ENCODE results near the gene TRO.

The TRO gene, protein sequence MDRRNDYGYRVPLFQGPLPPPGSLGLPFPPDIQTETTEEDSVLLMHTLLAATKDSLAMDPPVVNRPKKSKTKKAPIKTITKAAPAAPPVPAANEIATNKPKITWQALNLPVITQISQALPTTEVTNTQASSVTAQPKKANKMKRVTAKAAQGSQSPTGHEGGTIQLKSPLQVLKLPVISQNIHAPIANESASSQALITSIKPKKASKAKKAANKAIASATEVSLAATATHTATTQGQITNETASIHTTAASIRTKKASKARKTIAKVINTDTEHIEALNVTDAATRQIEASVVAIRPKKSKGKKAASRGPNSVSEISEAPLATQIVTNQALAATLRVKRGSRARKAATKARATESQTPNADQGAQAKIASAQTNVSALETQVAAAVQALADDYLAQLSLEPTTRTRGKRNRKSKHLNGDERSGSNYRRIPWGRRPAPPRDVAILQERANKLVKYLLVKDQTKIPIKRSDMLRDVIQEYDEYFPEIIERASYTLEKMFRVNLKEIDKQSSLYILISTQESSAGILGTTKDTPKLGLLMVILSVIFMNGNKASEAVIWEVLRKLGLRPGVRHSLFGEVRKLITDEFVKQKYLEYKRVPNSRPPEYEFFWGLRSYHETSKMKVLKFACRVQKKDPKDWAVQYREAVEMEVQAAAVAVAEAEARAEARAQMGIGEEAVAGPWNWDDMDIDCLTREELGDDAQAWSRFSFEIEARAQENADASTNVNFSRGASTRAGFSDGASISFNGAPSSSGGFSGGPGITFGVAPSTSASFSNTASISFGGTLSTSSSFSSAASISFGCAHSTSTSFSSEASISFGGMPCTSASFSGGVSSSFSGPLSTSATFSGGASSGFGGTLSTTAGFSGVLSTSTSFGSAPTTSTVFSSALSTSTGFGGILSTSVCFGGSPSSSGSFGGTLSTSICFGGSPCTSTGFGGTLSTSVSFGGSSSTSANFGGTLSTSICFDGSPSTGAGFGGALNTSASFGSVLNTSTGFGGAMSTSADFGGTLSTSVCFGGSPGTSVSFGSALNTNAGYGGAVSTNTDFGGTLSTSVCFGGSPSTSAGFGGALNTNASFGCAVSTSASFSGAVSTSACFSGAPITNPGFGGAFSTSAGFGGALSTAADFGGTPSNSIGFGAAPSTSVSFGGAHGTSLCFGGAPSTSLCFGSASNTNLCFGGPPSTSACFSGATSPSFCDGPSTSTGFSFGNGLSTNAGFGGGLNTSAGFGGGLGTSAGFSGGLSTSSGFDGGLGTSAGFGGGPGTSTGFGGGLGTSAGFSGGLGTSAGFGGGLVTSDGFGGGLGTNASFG (N-terminal part only)

DNA sequence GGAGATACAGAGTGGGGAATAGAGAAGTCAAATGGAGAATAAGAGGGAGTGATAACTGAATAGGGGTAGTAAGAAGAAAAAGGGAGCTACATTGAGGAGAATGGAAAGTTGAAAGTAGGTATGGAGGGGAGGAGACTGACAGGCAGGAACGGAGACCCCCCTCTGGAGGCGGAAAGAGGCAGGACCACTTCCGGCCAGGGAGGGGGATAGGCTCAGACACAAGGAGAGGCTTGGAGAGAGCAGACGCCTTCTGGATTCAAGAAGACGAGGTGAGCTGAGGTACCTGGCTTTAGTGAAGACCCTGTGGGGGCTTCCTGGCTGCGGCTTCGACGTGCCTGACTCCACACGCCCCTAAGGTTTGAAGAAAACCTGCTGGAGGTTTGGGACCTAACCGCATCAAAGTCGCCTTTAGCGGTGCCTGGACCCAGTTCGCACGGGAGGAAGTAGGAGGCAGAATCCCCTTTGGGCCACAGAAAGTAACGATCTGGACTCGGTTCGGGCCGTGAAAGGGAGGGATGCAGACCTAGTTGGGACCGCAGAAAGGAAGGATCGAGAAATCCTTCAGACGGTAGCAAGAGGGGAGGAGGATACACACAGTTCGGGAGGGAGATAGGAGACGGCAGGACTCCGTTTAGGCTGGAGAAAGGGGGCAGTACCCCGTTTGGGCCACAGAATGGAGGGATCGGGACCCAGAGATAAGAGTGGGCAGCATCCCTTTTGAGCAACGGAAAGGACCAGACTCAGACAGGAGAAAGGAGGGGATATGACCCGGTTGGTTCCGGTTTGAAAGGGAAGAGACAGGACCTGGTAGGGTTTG, at the start of gene TRO:
TSS of gene TRO (plus strand) at position 215 of the 817 bp plus-strand sequence. CDS start 1,423 bp downstream, outside the sequence.
- peak; percentile 8 for DNase-seq

DNA sequence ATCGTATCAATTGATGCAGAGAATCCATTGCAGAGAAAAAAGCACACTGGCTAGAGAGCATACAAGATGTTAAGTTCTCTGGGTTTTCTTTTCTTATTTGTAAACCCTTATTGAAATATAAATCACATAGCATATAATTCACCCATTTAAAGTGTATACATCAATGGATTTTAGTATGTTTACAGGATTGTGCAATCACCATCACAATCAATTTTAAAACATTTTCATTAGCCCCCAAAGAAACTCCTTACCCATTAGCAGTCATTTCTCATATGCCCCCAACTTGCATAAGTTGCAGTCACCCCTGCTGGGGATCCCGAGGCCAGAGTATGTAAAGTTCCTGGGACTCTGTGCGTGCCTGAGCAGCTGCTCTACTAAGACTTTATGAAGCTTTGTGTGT, 34.9 kb upstream of the TRO start:
- DNase-seq = no peak

DNA sequence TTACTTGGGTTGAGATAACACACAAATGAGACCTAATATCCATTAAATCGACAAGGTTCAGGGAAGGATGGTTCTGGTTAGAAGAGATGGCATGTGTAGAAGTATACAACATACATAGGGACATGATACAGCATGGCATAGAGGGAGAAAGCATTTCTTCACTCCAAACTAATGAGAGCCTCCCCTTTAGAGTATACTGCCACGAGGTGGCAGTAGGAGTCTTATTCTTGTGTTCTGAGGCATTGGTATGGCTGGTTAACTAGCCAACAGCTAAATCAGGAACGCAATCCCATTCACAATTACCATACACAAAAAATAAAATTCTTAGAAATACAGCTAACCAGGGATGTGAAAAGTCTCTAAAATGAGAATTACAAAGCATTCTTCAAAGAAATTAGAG, 29.1 kb upstream of the TRO start:
- no peak for DNase-seq

DNA sequence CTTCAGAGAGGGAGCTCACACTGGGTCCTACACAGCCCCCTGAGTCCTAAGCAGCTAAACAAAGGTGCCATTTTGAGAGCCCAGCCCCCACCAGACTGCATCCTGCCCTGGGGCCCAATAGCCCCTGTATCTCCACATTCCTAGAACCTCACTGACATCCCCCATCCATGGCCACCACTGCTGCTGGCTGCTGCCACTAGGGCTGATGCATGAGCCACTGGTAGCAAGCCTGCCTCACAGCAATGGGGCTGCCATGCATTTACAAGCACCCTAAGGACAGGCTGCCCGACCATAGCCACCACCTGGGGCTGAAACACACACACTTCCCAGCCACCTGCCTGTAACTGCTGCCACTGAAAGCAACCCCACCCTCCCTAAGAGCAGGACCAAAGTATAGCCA, 26.5 kb upstream of the TRO start:
- no peak for DNase-seq

DNA sequence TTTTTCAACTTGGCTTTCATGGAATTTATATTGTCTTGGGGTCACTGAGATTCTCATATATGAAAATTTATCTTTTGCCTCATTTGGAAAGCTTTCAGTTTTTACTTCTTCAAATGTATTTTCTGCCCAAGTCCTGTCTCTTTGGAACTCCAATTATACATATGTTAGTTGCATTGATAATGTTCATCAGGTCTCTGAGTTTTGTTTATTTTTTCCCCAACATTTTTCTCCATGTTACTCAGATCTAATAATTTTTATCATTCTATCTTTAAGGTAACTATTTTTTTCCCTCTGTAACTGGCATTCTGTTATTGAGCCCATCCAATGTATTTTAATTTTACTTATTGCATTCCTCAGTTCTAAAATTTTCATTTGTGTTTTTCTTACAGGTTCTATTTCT, 10.7 kb upstream of the TRO start:
- DNase-seq = no peak

DNA sequence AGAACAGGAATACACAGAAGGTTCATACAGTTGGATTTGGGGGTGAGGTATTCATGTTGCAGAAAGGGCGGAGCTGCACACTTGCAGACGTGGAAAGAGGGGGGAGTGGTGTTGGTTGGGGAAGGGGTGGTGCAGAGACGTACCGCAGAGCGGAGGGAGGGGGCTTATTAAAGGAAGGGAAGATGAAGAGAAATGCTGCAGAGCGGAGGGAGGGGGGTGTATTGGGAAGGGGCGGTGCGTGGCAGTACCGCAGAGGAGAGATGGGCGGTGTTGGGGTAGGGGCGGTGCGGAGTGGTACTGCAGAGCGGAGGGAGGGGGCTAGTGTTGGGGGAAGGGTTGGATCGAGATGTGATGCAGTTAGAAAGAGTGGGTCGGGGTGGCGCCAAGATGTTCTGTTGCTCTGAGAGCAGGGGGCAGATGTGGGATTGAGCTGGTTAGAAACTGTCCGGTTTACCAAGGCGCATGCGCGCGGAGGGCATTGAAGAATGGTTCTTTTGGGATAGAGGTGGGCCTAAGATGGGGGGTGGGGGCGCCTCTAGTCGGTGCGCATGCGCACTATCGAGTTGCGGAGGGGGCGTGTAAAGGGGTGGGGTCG, 900 bp downstream of the TRO start:
- peak; percentile 23 for DNase-seq

DNA sequence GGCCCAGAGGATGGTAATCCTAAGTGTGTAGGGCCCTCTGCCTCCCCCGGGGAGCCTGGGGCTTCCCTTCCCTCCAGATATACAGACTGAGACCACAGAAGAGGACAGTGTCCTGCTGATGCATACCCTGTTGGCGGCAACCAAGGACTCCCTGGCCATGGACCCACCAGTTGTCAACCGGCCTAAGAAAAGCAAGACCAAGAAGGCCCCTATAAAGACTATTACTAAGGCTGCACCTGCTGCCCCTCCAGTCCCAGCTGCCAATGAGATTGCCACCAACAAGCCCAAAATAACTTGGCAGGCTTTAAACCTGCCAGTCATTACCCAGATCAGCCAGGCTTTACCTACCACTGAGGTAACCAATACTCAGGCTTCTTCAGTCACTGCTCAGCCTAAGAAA, 1.9 kb downstream of the TRO start:
- DNase-seq = no peak

DNA sequence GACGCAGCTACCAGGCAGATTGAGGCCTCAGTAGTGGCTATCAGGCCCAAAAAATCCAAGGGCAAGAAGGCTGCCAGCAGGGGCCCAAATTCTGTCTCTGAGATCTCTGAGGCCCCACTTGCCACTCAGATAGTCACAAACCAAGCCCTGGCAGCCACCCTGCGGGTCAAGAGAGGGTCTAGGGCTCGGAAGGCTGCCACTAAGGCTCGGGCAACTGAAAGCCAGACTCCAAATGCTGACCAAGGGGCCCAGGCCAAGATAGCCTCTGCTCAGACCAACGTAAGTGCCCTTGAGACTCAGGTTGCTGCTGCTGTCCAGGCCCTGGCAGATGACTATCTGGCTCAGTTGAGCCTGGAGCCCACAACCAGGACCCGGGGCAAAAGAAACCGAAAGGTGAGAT, 2.8 kb downstream of the TRO start:
- no peak for DNase-seq

DNA sequence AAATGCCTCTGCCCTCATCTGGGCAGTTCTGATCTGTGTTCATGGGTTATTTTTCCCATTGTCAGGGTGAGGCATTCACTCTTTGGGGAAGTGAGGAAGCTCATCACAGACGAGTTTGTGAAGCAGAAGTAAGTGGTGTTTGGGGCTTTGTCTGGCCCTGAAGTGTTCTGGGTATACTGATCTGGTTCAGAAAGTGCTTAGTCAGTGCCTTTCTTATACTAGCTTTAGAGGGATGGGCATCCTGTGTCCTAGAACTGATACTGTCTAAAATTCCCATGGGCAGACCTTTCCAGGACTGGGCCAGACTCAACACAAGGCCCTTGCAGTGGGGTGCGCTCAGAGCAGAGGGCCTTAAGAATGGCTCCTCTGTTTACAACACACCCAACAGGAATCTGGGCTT, 6.4 kb downstream of the TRO start:
- no peak for DNase-seq

DNA sequence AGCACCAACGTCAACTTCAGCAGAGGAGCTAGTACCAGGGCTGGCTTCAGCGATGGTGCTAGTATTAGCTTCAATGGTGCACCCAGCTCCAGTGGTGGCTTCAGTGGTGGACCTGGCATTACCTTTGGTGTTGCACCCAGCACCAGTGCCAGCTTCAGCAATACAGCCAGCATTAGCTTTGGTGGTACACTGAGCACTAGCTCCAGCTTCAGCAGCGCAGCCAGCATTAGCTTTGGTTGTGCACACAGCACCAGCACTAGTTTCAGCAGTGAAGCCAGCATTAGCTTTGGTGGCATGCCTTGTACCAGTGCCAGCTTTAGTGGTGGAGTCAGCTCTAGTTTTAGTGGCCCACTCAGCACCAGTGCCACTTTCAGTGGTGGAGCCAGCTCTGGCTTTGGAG, 8.3 kb downstream of the TRO start:
- DNase-seq = no peak

DNA sequence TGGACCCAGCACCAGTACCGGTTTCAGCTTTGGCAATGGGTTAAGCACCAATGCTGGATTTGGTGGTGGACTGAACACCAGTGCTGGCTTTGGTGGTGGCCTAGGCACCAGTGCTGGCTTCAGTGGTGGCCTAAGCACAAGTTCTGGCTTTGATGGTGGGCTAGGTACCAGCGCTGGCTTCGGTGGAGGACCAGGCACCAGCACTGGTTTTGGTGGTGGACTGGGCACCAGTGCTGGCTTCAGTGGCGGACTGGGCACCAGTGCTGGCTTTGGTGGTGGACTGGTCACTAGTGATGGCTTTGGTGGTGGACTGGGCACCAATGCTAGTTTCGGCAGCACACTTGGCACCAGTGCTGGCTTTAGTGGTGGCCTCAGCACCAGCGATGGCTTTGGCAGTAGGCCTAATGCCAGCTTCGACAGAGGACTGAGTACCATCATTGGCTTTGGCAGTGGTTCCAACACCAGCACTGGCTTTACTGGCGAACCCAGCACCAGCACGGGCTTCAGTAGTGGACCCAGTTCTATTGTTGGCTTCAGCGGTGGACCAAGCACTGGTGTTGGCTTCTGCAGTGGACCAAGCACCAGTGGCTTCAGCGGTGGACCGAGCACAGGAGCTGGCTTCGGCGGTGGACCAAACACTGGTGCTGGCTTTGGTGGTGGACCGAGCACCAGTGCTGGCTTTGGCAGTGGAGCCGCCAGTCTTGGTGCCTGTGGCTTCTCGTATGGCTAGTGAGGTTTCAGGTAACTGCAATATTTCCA, 9.8 kb downstream of the TRO start:
- no peak for DNase-seq

DNA sequence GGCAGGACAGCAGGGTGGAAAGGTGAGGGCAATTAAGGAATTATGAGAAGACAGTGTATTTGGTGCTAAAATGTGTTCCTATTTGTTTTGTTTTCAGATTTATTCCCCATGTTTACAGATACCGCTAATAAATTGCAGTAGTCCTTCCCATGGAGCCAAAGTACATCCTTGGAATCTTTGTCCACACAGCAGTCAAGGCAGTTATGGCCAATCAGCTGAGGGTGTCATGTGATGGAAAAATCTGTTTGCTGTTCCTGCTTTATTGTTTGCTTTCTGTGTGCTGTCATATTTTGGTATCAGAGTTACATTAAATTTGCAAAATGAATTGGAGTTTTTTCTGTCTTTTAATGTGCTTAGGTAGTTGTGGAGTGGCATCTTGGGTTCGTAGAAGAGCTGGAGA, 10.5 kb downstream of the TRO start:
- no peak for DNase-seq

DNA sequence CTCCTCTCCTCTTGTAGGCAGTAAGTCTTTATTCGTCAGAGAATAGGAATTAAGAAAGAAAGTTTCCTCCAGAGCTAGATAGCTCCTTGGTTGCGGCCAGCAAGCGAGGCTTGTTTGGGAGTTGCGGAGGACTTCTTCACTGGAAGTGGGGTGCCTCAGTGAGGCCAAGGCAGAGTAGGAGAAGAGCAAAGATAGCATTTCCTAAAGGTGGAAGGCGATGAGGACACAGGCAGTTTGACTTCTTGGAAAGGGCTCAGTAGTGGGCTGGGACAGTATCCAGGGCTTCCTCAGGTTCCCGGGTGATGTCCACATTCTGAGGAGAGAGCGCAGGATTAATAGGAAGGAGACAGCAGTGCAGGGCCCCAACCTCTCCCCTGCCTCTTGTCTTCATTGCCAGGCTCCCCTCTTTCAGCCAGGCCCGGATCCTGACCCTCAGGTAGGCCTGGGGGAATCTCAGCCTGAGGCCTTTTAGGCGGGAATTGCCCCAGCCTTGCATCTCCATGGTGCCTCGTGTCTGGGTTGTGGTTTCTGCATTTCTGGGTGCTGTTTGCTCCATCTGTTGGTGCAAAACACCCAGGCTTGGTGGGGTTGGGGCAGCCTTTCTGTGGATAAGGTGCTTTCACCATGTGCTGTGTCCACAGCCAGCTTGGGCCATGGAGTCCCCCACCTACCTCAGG, 12.7 kb downstream of the TRO start:
- DNase-seq = no peak

DNA sequence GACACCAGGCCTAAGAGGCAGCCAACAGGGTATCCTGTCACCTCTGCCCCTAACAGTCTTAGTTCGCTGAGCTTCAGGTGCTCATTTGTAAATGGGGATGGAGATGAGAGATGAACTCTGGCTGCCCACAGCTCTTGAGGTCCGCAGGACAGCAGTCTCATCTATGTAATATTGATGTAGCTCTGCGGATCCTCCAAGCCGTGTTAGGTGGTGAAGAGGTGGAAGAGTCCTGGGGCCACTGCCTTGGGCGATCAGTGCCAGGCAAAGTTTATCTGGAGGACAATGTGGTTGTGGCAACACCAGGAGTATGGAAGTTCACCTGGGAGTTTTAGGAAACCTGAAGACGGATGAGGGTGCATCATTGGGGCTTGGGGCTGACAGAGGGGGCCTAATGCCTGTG, 13.4 kb downstream of the TRO start:
- no peak for DNase-seq

DNA sequence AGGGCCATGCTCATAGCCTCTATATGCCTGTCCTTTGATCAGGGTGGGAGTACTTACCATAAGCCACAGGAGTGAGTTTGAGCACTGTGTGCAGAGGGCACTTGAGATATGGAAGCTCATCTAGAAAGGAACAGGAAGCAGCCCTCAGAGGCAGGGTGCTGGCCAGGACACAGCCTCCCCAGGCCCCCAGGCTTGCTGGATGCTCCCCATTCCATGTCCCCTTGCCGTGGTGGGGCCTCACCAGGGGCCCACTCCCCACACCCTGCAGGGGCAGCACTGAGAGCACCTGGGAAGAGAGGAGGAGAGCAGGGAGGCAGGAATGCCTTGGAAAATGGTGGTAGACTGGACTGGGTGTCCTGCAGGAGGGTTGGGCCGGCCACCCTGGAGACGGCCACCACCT, 14.3 kb downstream of the TRO start:
- no peak for DNase-seq

DNA sequence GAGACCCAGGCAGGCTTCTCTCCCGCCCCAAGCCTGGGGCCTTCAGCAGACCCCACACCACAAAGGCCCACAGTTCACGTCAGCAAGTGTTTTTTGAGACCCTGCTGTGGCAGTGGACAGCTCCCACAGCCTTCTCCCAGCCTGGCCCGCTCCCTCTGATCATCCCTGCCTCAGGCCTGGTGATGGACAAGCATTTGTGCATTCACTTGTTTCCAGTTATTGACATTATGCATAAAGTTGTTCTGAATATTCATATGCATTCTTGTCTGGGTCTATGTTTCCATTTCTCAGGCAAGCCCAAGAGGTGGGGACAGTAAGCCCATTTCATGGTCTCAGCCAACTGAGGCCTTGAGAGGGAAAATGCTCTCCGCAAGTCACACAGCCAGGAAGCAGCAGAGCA, 14.7 kb downstream of the TRO start:
- DNase-seq = no peak

DNA sequence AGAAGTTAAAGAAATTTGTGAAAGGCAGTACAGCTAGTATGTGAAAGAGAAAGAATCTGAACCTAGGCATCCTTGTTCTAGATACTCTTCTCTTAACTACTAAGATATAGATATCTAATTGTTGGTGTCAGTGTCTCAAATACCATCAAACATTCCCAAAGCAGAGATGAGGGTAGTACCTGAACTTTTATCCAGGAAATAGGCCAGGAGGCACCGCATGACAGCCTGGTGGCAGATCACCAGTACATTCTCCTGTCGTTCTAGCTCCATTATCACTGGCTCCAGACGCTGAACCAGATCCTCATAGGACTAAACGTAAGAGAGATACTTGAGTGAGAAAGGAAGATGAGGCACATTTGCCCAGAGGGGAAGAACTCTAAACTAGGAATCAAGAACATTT, 16.8 kb downstream of the TRO start:
- DNase-seq = no peak

DNA sequence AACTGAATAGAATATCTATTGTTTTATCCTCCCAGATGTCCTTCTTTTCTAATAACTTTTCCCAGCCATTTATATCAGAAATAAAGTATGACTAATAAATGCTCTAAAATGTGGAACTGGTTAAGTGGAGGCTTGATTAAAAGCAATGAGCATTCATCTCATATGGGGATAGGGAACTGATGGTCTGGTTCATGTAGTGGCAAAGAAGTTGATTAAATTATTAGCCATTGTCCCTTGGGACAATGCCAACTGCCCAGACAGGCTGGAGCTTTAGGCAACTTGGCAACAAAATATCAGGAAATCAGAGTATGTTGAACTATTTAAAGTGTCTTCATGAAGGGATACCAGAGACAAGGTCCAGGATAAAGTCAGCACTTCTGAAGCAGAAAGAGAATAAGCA, 24.2 kb downstream of the TRO start:
- no peak for DNase-seq

DNA sequence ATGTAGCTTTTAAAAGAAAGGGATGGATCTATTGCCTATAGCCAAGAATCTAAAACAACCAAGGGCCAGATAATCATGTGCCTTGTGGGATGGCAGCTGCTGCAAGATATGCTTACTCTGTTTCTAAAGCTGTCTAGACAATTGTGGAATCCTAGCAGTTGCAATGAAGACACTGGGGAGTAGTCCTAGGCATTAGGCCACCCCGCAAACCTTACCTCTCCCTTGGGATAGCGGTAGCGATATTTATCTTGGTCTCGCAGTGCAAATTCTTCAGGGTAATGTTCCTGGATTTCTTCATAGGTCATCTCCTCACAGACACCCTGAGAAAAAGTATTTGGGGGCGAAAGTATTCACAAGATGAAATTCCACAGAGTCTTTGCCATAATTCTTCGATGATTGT, 24.6 kb downstream of the TRO start:
- DNase-seq = no peak

DNA sequence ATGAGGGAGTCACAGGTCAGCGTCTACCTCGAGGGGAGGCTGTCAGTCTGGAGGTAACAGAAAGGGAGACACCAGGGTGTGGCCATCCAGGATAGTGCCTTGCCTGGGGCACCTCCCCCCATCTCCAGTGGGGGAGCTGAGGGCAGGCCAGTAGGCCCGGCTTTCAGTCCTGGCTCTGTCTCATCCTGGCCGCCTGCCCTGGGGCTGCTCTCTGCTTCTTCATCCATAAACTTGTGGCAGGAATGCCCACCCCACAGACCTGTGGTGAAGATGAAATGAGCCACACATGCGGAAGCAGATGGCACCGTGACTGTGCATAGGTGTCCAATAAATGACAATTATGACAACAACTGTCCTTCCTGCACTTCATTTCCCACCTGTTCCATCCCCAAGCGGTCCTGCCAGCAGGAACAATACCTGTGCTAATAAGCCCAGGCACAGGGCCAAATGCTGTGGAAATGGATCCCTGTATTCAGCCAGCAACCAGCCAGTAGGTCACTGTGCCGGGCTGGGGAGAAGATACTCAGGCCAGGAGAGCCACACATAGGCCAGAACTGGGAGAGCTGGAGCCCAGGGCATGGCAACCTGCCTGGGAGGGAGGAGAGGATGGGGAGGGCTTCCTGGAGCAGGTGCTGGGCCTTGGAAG, 30.2 kb downstream of the TRO start:
- DNase-seq = no peak
